GM19240 (cell line): Measurements from ENCODE around the gene C10orf90.

Experiments
- DNase-seq: peaks from one replicate; pipeline ENCODE4 v3.0.0; 2011; ENCODE audit warnings: low spot score; ENCODE audit not compliant: insufficient read length

Gene C10orf90

DNA sequence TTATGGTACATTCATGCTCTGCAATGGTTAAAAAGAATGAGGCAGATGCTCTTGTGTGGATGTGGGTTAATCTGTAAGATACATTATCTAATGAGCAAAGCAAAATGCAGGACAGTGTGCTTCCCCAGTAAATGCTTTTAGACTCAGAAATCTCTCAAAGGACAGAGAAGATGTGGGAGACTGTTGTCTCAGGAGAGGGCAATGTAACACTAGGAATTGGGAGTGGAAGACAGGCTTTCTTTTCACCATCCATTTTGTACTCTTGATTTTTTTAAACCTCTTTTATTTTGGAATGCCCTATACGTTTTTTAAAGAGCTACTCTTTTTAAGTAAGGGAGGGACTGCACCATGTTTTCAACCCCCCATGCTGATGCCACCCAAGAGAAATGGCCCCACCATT, 204.7 kb downstream of the C10orf90 start:
- DNase-seq, result no peak

DNA sequence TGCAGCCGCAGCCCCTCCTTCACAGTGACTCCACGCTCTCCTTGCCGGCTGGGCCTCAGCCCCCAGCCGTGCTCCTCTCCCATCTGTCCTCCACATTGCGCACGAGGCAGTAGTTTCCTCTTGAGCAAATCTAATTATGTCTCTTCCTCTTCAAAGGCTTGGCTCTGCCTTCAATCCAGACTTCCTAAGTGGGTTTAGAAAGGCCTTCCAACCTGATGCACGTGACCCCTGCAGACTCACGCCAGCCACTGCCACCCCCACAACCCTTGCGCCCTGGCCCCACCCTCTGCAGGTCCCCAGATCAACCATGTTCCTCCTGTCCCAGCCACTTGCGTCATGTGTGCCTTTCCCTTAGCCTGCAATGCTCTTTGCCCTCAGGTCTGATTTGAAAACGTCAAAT, 207.2 kb downstream of the C10orf90 start:
- no peak for DNase-seq

DNA sequence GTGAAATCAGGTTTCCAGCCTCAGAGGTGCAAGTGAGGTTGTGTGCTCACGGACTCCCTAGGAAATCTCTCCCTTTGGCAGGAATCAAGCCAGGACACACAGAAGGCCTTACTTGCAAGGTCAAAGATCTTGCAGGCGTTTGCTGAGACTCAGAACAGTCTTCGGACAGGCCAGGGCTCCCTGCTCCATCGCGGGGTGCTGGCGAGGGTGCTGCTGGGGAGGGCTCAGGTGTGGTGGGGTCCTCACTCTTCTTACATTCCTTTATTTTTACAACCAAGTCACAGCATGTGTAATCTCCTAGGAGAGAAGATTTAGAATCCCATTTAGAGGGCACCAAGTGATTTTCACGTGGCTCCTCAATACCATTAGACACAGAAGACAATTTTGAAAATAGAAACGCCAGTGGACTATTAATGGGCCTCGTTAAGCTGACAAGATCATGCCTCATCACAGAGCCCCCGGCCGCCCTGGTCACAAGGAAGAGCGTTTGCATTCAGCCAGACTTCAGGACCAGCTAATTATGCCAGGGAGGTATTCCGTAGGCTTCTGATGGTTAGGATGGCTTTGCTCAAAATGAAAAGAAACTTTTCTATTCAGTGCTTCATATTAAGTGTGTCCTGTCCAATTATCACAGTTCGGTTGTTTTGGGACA, 209.1 kb downstream of the C10orf90 start:
- DNase-seq, result no peak

DNA sequence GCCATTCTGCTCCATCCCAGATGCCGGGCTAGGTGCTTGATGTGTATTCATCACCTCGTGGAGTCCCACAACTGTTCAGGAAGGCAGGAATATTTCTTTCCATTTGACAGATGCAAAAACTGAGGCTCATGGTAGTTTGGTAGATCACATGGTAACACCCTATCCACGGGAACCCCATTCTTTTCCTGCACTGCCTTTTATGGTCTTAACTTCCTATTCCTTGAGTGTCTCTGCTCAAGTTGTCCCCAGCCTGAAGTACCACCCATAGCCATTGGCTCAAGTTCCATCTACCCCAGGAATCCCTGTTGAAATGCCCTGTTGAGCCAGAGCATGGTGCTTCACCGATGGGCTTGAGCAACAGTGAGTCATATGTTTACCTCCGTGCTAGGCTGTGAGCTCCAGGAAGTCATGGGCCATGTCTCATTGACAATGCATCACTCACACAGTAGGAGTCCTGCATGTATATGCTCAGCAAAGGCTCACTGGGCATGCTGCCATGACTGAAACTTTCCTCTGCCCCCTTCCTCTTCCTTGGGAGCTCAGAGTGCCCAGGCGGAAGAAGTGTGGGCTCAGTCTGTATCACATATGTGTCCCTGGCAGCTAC, 210.5 kb downstream of the C10orf90 start:
- no peak for DNase-seq

DNA sequence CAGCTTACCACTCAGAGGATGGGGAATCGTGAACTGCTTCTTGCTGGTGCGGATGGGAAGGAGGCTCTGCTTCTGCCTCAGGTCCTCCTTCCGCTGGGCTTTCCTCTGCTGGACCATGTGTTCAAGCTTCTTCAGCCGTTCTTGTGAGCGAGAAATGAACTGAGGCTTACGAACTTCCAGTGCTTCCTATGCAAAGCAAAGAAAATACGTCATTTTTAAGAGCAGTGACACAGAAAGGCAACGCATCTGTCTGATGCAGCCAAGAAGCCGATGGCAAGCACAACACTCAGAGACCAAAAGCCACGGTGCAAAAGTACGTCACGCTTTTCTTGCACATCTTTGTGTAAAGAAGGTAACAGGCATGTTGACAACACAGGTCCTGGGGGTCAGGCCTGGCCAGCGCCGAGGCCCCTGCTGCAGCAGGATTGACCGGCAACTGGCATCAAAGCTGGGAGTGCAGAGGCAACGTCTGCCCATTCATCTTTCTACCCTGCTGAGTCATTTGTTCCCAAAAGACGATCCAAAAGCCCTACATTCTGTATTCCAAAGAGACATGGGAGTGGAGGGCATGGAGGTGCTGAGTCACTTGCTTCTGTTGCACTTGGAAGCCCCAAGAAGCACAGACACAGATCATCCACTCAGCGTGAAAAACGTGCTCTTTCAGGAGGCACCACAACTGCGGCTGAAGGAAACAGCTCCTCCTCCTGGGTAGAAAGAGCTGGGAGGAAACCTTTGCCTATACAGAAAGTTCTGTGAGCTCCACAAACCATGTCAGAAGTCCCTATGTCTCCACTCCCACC, 211.3 kb downstream of the C10orf90 start:
- DNase-seq, result no peak

DNA sequence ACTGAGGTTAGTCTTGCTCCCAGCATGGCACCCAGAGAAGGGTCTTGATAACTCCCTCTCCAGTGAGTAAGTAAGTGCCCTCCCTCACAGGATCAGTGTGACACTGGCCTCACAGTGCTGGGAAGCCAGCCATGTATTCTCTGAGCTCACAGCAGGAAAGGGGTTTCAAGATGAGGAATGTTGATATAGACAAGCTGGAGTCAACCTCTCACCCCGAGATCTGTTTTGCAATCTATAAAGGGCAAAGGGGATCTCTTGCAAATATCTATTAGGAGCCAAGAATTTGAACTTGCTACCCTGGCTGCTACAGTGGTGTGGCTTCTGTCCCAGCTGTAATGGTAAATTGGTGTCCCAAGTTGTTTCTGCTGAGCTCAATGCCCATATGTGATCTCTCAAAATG, 212.0 kb downstream of the C10orf90 start:
- DNase-seq, result no peak

DNA sequence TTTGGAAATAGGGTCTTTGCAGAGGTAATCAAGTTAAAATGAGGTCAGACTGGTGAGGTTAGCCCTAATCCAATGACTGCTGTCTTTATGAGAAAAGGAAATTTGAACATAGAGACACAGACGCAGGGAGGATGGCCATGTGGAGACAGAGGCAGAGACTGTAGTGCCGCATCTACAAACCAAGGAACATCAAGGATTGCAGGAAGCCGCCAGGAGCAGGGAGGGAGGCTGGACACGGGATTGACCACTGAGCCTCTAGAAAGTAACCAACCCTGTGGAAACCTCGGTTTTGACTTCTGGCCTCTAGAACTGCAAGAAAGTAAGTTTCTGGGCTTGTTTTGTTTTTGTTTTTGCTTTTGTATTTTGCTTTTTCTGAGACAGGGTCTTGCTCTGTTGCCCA, 213.9 kb downstream of the C10orf90 start:
- DNase-seq, result no peak

DNA sequence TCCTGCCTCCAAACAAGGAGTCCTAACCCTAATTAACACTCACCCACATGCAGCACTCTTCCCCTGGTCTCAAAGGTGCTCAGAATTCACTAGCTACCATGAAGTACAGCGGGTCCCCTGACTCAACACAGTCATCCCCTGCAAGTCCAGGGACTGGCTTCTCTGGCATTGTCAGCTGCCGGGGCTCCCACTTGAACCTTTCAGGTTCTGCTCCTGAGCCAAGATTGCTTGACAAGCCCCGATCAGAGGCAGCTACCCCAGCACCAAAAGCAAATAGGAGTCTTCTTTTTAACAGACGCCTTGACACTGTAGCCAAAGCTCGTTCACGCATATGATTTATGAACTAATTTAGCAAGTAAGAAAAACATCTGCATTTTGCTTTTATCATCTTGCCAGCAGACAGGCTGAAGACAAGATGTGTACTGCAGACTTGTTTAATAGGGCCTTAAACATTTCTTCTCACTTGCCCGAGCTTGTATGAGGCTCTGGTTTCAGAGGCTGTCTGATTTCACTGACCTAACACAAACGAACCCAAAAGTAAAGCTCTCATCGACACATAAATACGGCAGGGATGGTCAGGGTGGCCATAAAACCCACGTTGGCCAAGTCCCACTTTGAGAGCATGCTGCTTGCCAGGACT, 214.6 kb downstream of the C10orf90 start:
- DNase-seq, result no peak

DNA sequence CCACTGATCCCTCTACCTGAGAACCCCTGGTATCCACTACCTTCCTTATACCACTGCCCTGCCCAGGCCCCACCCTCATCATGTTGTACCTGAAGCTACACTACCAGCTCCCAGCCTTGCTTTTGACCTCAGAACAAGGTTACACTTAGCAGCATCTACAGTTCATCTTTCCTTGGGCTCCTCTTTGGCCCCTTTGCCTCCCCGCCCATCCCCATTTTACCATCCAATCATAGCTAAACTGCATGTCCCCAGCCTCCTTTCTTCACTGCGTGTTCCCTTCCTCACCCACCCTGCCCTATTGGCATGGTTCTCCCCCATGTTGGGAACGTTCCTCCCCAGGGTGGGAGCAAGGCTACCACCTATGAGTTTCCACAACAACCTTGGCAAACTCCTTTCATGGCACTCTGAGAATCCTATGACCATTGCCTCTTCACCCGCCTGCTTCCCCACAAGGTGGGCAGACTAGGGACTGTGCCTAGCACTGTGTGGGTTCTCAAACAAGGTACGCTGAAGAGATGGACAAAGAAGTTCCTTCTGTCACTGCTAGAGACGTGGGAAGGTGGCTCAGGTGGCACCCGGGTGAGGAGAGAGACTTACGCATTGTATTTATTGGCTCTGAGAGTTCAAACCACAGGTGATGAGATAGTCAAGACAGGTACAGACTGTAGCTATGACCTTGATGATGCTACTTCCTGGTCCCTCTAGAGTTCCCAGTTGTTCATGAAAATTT, 215.3 kb downstream of the C10orf90 start:
- DNase-seq, result no peak

DNA sequence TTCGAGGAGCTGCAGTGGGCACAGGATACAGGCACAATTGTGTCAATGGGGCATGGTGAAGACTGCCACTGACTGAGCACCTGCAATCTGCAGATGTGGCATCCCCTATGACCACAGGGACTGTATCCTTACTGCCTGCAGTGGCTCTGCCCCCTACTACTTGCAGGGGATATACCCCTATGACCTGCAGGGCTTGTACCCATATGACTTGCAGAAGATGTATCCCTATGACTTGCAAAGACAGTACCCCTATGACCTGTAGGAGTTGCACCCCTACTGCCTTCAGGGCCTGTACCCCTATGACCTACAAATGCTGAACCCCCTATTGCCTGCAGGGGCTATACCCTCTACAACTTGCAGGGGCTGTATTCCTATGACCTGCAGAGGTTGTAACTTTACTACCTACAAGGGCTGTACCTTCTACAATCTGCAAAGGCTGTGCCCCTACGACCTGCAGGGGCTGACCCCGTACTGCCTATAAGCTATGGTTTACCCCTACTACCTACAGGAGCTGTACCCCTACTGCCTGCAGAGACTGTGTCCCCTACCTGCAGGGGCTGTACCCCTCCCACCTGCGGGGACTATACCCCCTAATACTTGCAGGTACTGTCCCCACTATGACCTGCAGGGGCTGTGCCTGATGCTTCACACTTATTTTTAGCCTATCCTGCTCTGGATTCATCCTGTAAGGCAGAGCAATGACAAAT, 216.3 kb downstream of the C10orf90 start:
- no peak for DNase-seq

DNA sequence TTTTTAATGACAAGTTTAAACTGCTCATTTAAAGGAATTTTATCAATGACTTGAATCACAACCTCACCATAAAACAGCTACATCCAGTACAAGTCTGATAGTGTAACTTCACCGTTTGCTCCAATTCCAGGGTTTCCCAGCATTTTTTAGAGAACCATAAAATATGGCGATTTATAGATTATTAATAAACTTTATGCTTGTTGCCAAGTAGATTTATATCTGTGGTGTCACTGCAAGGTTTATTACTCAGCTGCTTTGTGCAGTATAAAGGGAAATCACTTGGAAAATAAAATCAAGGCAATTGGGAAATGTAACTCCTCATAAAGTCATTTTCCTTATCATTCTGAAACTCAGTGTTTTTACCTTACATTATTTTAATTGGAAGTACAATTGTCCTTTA, 218.2 kb downstream of the C10orf90 start:
- no peak for DNase-seq

DNA sequence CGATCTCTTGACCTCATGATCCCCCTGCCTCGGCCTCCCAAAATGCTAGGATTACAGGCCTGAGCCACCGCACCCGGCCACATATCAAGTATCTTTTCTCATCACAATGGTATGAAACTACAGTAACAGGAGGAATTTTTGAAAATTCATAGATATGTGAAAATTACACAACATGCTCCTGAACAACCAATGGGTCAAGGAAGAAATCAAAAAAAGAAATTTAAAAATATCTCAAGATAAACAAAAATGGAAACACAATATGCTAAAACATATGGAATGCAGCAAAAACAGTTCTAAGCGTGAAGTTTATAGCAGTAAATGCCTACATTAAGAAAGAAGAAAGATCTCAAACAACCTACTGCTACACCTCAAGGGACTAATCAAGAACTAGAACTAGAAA, 222.4 kb downstream of the C10orf90 start:
- no peak for DNase-seq

DNA sequence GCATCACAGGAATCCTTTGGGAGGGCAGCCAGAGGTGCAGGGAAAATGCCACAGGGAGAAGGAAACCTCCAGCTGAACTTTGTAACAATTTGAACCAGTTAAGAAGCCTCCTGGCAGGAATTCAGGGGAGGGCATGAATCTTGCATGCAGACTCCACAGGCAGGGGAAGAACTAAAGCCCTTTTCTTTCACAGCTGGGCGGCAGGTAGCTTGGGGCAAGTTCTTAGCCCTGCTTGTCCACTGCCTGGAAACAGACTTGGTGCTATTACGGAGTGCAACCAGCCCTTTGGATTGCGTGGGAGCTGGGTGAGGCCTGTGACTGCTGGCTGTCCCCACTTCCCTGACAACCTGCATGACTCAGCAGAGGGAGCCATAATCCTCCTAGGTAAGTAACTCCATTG, 230.6 kb downstream of the C10orf90 start:
- no peak for DNase-seq

DNA sequence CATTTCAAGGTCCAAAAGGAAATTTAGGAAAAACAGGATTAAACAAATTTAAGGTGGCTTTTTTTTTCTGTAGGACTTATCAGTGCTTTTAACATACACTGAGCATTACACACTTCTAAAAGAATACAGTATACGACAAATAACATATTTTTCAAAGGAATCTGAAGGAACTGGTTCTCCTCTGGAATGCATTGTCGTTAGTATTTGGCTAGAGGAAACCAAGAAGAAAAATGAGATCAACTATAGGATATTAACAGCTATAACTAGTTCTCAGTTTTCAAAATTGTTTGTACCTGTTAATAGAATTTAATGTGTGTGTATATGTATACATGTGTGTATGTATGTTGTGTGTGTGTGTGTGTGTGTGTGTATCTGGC, 232.1 kb downstream of the C10orf90 start:
- no peak for DNase-seq

DNA sequence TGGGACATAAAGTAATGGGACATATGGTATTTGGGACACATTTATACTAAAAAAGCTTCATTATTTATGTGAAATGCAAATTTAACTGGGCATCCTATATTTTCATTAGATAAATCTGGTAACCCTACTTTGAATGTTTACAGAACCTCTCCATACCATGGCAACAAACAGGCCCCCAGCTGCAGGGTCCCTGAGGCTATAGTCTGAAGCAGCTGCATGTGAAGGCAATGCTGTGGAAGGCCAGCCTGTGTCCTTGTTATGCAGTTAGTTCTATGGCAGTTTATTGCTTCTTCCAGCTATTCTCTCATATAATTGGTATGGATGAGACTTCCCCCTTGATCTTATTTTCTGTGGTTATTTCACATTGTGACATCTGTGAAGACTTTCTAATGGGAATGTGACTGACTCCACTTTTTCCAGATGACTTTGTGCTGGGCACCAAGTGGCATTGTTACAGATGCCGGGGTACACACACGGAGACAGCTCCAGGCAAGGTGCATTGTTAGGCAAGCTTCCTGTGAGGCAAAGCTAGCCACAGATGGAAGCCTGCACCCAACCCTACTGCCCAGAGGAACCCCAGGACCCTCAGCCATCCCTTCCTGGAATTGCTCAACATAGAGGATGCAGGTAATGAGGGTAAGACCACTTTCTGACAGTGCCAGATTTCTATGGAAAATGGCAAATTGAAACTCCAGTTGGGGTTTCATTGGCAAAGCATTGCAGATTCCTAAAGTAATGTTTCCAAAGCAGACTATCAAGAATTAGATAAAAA, 232.7 kb downstream of the C10orf90 start:
- no peak for DNase-seq

DNA sequence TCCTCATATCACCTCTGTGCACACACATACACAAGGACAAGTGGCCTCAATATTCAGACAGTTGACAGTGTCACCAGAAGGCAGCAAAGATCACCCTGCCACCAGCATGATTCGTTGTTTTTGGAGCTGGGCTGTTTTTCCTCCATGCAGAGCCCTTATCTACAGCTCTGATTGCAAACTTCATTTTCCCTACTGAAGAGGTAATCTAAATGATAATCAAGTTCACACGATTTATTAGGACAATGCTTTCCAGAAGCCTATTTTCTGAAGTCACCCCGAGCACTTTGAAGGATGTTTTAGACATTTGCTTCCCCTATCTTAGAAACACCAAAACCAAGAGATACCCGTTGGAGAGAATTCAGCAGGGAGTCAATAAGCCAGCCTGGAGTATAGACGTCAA, 236.3 kb downstream of the C10orf90 start:
- no peak for DNase-seq

DNA sequence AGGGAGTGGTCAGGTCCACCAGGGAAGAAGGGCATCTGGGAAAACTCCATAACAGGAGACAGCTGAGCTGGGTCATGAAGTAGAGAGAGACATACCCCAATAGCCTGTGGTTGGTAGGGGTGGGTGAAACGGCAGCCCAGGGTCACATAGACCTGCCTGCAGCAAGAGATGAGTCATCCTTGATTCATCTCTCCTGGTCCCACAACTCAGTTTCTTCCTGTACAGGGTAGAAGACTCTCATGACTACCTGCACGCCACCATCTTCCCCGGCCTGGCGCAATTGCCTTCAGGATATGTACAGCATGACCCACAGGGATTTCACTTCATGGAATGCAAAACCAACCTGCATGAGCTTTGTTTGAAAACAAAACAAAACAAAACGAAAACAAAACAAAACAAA, 237.1 kb downstream of the C10orf90 start:
- no peak for DNase-seq

DNA sequence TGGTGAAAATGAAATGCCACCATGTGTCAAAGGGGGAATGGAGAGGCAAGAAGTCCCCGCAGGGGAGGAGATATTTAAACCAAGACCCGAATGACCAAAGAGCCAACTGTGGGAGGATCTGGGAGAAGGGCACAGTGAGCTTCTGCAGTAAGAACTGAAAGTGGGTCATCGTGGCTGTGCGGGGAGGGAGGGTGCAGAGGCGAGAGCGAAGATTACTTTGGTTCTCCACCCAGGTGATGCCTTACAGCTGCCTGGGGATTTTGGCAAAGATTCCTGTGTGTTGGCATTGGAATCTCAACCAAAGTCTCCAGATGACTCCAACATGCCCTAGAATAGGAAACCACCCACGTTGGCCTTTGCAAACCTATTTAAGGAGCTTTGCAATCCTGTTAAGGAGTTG, 238.0 kb downstream of the C10orf90 start:
- no peak for DNase-seq

DNA sequence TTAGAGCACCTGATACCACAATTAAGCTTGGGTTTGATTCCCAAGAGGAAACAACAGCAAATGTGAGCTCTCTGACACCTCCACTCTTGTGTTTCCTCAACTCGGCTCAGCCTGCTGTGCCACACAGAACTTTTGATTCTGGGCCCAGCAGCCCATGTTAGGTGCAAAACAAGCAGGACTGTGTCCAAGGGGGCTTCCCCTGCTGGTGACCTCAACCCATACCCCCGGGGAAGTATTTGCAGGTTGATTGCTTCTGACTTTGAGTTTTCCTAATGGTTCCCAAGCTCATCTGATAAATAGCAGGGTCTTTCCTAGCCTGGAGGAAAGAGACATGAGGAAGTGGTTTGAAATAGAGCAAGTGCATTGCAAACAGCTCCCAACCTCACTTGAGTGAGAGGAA, 238.7 kb downstream of the C10orf90 start:
- no peak for DNase-seq

DNA sequence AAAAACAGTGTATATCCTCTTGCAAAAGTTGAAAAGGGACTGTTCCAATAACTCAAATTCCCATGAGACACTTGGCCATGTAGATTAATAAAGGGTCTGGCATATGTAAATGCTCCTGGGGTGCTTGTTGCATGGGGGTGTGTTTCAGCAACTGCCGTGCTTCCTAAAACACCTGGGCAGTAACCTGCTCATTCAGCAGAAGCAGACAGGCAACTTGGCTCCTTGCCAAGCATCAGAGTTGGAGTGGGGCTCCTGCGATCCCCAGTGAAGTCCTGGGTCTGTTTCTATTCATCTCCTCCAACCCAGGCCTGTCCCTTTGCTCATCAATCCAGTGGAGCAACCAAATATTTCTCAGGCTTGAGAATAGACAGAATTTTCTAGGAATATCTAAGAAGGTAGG, 240.0 kb downstream of the C10orf90 start:
- no peak for DNase-seq
